ENCODE results near the gene KRT80. TPM values are rescaled to one million over a fixed set of nuclear protein-coding genes. Genes with fewer than 3 reads are reported as not detected.

Gene KRT80
- polyA plus RNA-seq, 3 donors = 0.18 to 0.52 (median 0.37) TPM

DNA sequence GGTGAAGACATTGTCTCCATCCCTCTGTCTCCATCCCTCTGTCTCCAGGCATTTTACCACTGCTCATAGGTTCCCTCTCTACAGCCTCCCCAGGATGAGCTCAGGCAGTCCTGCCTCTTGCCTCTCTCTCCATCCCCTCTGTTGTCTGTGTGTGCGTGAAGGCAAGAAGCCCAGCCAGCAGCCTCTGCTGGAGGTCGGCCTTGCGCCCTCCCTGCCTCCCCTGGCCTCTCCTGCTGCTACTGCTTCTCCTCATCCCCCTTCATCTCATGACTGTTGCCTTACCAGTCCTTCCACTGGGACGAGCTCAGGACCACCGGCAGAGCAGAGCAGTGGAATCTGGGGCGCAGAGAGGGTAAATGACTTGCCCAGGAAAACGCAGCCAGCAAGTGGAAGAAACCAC, 3.2 kb downstream of the KRT80 start:
- Histone ChIP-seq H3K9me3 (replicated peaks in 1 of 2; ENCODE audit: control insufficient read depth in 1 of 2, insufficient read depth in 1 of 2, low read length in 2 of 2) (no peaks in the 10 kb centered on the region), H3K4me1 (ENCODE audit: control insufficient read depth in 1 of 2, insufficient read depth in 2 of 2, low read length in 2 of 2) (peaks cover 100% of the 10 kb centered on the region in 2 donors), H4K20me1 (ENCODE audit: insufficient read depth, low read length) (no peaks in the 10 kb centered on the region), H3K27ac (ENCODE audit: low read depth in 1 of 2, low read length in 2 of 2) (peak overlapping the region; percentile 80 to 81), H3K4me3 (replicated peaks in 1 of 3; ENCODE audit: low read depth in 2 of 3, low read length in 3 of 3) (no peak overlapping the region), H3K4me2 (replicated peaks; ENCODE audit: extremely low read depth, low read length, poor library complexity, severe bottlenecking) (no peak overlapping the region), H3K9ac (ENCODE audit: insufficient read depth, low read length, poor library complexity, severe bottlenecking) (no peak overlapping the region), H3K79me2 (ENCODE audit: insufficient read depth, low read length) (no peaks in the 10 kb centered on the region), H3K27me3 (ENCODE audit: control insufficient read depth in 2 of 2, insufficient read depth in 2 of 2, low read length in 2 of 2) (no peaks in the 10 kb centered on the region), H2AFZ (ENCODE audit: insufficient read depth, low read depth, low read length, poor library complexity, severe bottlenecking) (peak overlapping the region; percentile 3), H3K36me3 (replicated peaks in 1 of 2; ENCODE audit: control insufficient read depth in 1 of 2, insufficient read depth in 2 of 2, low read length in 2 of 2) (no peaks in the 10 kb centered on the region)
- H3K4me1 Mint-ChIP-seq = peaks cover 98% of the 10 kb centered on the region
- peaks cover 0 to 7% of the 10 kb centered on the region in 2 donors for H3K36me3 Mint-ChIP-seq
- intact Hi-C loops (cut with micrococcal nuclease) = no loop called here
- DNase-seq = no peak
- no peak overlapping the region for H3K4me3 Mint-ChIP-seq
- H3K27ac Mint-ChIP-seq = peak overlapping the region in 5 of 7 donors; percentile 73 to 85 (median 80)
- TF ChIP-seq, protein P1, sequence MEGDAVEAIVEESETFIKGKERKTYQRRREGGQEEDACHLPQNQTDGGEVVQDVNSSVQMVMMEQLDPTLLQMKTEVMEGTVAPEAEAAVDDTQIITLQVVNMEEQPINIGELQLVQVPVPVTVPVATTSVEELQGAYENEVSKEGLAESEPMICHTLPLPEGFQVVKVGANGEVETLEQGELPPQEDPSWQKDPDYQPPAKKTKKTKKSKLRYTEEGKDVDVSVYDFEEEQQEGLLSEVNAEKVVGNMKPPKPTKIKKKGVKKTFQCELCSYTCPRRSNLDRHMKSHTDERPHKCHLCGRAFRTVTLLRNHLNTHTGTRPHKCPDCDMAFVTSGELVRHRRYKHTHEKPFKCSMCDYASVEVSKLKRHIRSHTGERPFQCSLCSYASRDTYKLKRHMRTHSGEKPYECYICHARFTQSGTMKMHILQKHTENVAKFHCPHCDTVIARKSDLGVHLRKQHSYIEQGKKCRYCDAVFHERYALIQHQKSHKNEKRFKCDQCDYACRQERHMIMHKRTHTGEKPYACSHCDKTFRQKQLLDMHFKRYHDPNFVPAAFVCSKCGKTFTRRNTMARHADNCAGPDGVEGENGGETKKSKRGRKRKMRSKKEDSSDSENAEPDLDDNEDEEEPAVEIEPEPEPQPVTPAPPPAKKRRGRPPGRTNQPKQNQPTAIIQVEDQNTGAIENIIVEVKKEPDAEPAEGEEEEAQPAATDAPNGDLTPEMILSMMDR (IDR thresholded peaks at IDR 0.05) = no peak
- H3K9me3 Mint-ChIP-seq = no peaks in the 10 kb centered on the region
- 90% methylated on average over 7 of the region's 7 CpGs for WGBS (ENCODE audit: insufficient coverage)
- H3K27me3 Mint-ChIP-seq (ENCODE audit: low read depth in 3 of 3) = peaks cover 0 to 6% (median 1%) of the 10 kb centered on the region in 3 donors

GRCh38 chr12:52187640-52188039, 4.2 kb downstream of the KRT80 start:
- TF ChIP-seq, protein P1 (IDR thresholded peaks at IDR 0.05) = no peak
- H3K4me1 ChIP-seq (ENCODE audit: control insufficient read depth in 1 of 2, insufficient read depth in 2 of 2, low read length in 2 of 2) = peaks cover 95 to 100% of the 10 kb centered on the region in 2 donors

More at GRCh38 chr12:52187640-52188039, 4.2 kb downstream of the KRT80 start:
- Mint-ChIP-seq H3K9me3 (no peaks in the 10 kb centered on the region), H3K36me3 (peaks cover 0 to 3% of the 10 kb centered on the region in 2 donors), H3K4me3 (no peak overlapping the region), H3K4me1 (peaks cover 95% of the 10 kb centered on the region), H3K27ac (peak overlapping the region; percentile 66 to 96 (median 88)), H3K27me3 (ENCODE audit: low read depth in 3 of 3) (peaks cover 0 to 3% (median 0%) of the 10 kb centered on the region in 3 donors)
- no CpG with 5 or more reads among the region's 5 CpGs for WGBS (ENCODE audit: insufficient coverage)
- peak overlapping the region; percentile 10 for H3K9ac ChIP-seq (ENCODE audit: insufficient read depth, low read length, poor library complexity, severe bottlenecking)
- H3K27me3 ChIP-seq (ENCODE audit: control insufficient read depth in 2 of 2, insufficient read depth in 2 of 2, low read length in 2 of 2) = no peaks in the 10 kb centered on the region
- no peaks in the 10 kb centered on the region for H3K9me3 ChIP-seq (replicated peaks in 1 of 2; ENCODE audit: control insufficient read depth in 1 of 2, insufficient read depth in 1 of 2, low read length in 2 of 2)
- no peaks in the 10 kb centered on the region for H3K36me3 ChIP-seq (replicated peaks in 1 of 2; ENCODE audit: control insufficient read depth in 1 of 2, insufficient read depth in 2 of 2, low read length in 2 of 2)
- intact Hi-C loops (cut with micrococcal nuclease) = no loop called here
- peak overlapping the region; percentile 80 to 81 for H3K27ac ChIP-seq (ENCODE audit: low read depth in 1 of 2, low read length in 2 of 2)
- H2AFZ ChIP-seq (ENCODE audit: insufficient read depth, low read depth, low read length, poor library complexity, severe bottlenecking) = no peak overlapping the region
- H4K20me1 ChIP-seq (ENCODE audit: insufficient read depth, low read length) = no peaks in the 10 kb centered on the region
- DNase-seq = no peak
- no peaks in the 10 kb centered on the region for H3K79me2 ChIP-seq (ENCODE audit: insufficient read depth, low read length)
- H3K4me2 ChIP-seq (replicated peaks; ENCODE audit: extremely low read depth, low read length, poor library complexity, severe bottlenecking) = no peak overlapping the region
- H3K4me3 ChIP-seq (replicated peaks in 1 of 3; ENCODE audit: low read depth in 2 of 3, low read length in 3 of 3) = no peak overlapping the region
